Fibroblast of skin of left quadriceps (primary cell): ENCODE results near the gene TIGD6.

Experiments used
- DNase-seq, 2 experiments: peaks; one replicate each; pipeline ENCODE4 v3.0.0-alpha.2; 2013; ENCODE audit warnings: low read depth in 2 of 2

TIGD6 gene

GRCh38 chr5:150017226-150018005 lies 17.0 kb upstream of the TIGD6 start:
- no peak for DNase-seq

- no peak for DNase-seq
These were observed 16.1 kb upstream of the TIGD6 start for GRCh38 chr5:150016537-150016936.

GRCh38 chr5:150015415-150015814 lies 15.0 kb upstream of the TIGD6 start:
- no peak for DNase-seq

- DNase-seq: no peak
These were observed 14.0 kb upstream of the TIGD6 start for GRCh38 chr5:150014456-150014855.

- DNase-seq: no peak
These were observed 13.5 kb upstream of the TIGD6 start for GRCh38 chr5:150013931-150014330.

GRCh38 chr5:150009671-150010387 lies 9.4 kb upstream of the TIGD6 start:
- DNase-seq: no peak

- no peak for DNase-seq
These were observed 6.6 kb upstream of the TIGD6 start for GRCh38 chr5:150007050-150007449.

GRCh38 chr5:150006318-150006717 lies 5.9 kb upstream of the TIGD6 start:
- DNase-seq: no peak

- DNase-seq: peak; percentile 21 to 29
These were observed 1.4 kb upstream of the TIGD6 start for GRCh38 chr5:150001660-150002486.

- no peak for DNase-seq
These were observed 671 bp upstream of the TIGD6 start for GRCh38 chr5:150000990-150001659.

- no peak for DNase-seq
These were observed 593 bp downstream of the TIGD6 start for GRCh38 chr5:149999866-150000255.

GRCh38 chr5:149999359-149999758 lies 1.1 kb downstream of the TIGD6 start:
- no peak for DNase-seq

- DNase-seq: no peak
These were observed 2.2 kb downstream of the TIGD6 start for GRCh38 chr5:149998281-149998680.

- no peak for DNase-seq
These were observed 4.1 kb downstream of the TIGD6 start for GRCh38 chr5:149996205-149996890.

- DNase-seq: no peak
These were observed 4.9 kb downstream of the TIGD6 start for GRCh38 chr5:149995385-149996204.

- DNase-seq: no peak
These were observed 7.0 kb downstream of the TIGD6 start for GRCh38 chr5:149993471-149993870.

GRCh38 chr5:149990518-149991376 lies 9.7 kb downstream of the TIGD6 start:
- DNase-seq: peak; percentile 38 to 42

- DNase-seq: no peak
These were observed 12.3 kb downstream of the TIGD6 start for GRCh38 chr5:149988126-149988525.

- DNase-seq: no peak
These were observed 17.9 kb downstream of the TIGD6 start for GRCh38 chr5:149982505-149982904.
